ENCODE results near the gene EXOC6B.

- TF ChIP-seq CTCF (IDR thresholded peaks at IDR 0.05): no peak
- no peak for TF ChIP-seq ZFX (IDR thresholded peaks at IDR 0.05; ENCODE audit: borderline replicate concordance)
Measured at GRCh38 chr2:72316774-72317173, 509.1 kb downstream of the EXOC6B start.
